K562 (cell line): ENCODE results near the gene ORC1. TPM values are rescaled to one million over a fixed set of nuclear protein-coding genes. Genes with fewer than 3 reads are reported as not detected.

ENCODE experiments used
- BRCA1 ChIP-seq, 2 experiments: fragments of 450-650 bp in 1 of 2; sonication (generic) in 1 of 2; formaldehyde crosslinking in 1 of 2; IDR thresholded peaks; 2 replicates each; pipeline versions ENCODE4 v1.5.0 to v1.6.1; 2017 to 2020; ENCODE audit warnings: mild to moderate bottlenecking in 1 of 2, missing genetic modification reagents in 1 of 2
- BRF1 ChIP-seq: IDR thresholded peaks from 3 replicates; pipeline ENCODE4 v1.6.1; 2011; ENCODE audit warnings: borderline replicate concordance, mild to moderate bottlenecking; ENCODE audit not compliant: insufficient read length; ENCODE audit errors: extremely low read depth
- CCAR2 ChIP-seq: fragments of 200-400 bp; formaldehyde crosslinking; IDR thresholded peaks from 2 replicates; pipeline ENCODE4 v1.6.1; 2017; ENCODE audit warnings: mild to moderate bottlenecking, low read depth, low read length
- CEBPB ChIP-seq: fragments of 450-650 bp; IDR thresholded peaks from 2 replicates; pipeline ENCODE4 v1.6.1; 2016; ENCODE audit warnings: missing genetic modification characterization, missing compliant biosample characterization
- ELF1 ChIP-seq: fragments of 200-800 bp; sonication (Bioruptor generic); IDR thresholded peaks from 2 replicates; pipeline ENCODE4 v1.6.1; 2016; ENCODE audit warnings: missing genetic modification characterization, missing compliant biosample characterization
- ESRRB ChIP-seq: fragments of 250-450 bp; sonication (Bioruptor Pico); IDR thresholded peaks from 2 replicates; pipeline ENCODE4 v1.5.0; 2020; ENCODE audit warnings: mild to moderate bottlenecking, moderate library complexity, borderline replicate concordance
- FOXM1 ChIP-seq, 2 experiments: fragments of 450-650 bp in 1 of 2; sonication (generic) in 1 of 2; formaldehyde crosslinking in 1 of 2; IDR thresholded peaks; 2 replicates each; pipeline versions ENCODE4 v1.6.1 to v1.9.0; 2017 to 2022; ENCODE audit warnings: low read depth in 2 of 2, mild to moderate bottlenecking in 2 of 2, missing genetic modification reagents in 1 of 2, moderate library complexity in 1 of 2
- GTF2F1 ChIP-seq: IDR thresholded peaks from 2 replicates; pipeline ENCODE4 v1.6.1; 2011; ENCODE audit warnings: low read depth, low read length, improper control_type of control experiment
- HMG20B ChIP-seq: fragments of 250-450 bp; sonication (Bioruptor Pico); IDR thresholded peaks from 2 replicates; pipeline ENCODE4 v1.5.0; 2021; ENCODE audit warnings: mild to moderate bottlenecking
- JUNB ChIP-seq: fragments of 450-650 bp; formaldehyde crosslinking; conservative IDR thresholded peaks from 2 replicates; pipeline ENCODE4 v1.4.0; 2020; ENCODE audit warnings: mild to moderate bottlenecking
- NCOR1 ChIP-seq: fragments of 450-650 bp; IDR thresholded peaks from 2 replicates; pipeline ENCODE4 v1.6.1; 2016; ENCODE audit warnings: mild to moderate bottlenecking, moderate library complexity
- NFRKB ChIP-seq: fragments of 450-650 bp; IDR thresholded peaks from 2 replicates; pipeline ENCODE4 v1.6.1; 2016; ENCODE audit warnings: low read depth
- PHTF2 ChIP-seq: fragments of 250-450 bp; sonication (Bioruptor Pico); IDR thresholded peaks from 2 replicates; pipeline ENCODE4 v1.5.0; 2021; ENCODE audit warnings: mild to moderate bottlenecking
- TBP ChIP-seq: optimal IDR thresholded peaks from 2 replicates; pipeline ENCODE3; 2011; ENCODE audit warnings: low read depth, low read length, improper control_type of control experiment
- XRCC4 ChIP-seq: IDR thresholded peaks from one replicate; pipeline ENCODE4 v1.6.1; 2011; ENCODE audit not compliant: insufficient read depth, insufficient read length; ENCODE audit errors: extremely low read depth
- ZNF174 ChIP-seq: fragments of 250-450 bp; sonication (Bioruptor Pico); IDR thresholded peaks from 2 replicates; pipeline ENCODE4 v1.4.0; 2020; ENCODE audit warnings: mild to moderate bottlenecking
- ZNF212 ChIP-seq: fragments of 450-650 bp; formaldehyde crosslinking; IDR thresholded peaks from 2 replicates; pipeline ENCODE4 v1.4.0; 2020; ENCODE audit warnings: mild to moderate bottlenecking
- ZNF324 ChIP-seq: fragments of 250-450 bp; sonication (Bioruptor Pico); IDR thresholded peaks from 2 replicates; pipeline ENCODE4 v1.4.0; 2020; ENCODE audit warnings: mild to moderate bottlenecking
- ZNF561 ChIP-seq: fragments of 450-650 bp; formaldehyde crosslinking; conservative IDR thresholded peaks from 2 replicates; pipeline ENCODE4 v1.4.0; 2020; ENCODE audit warnings: mild to moderate bottlenecking, moderate library complexity
- ZNF57 ChIP-seq: fragments of 450-650 bp; formaldehyde crosslinking; IDR thresholded peaks from 2 replicates; pipeline ENCODE4 v1.4.0; 2020; ENCODE audit warnings: mild to moderate bottlenecking, moderate library complexity
- ZNF644 ChIP-seq: fragments of 200-800 bp; sonication (Bioruptor generic); IDR thresholded peaks from 2 replicates; pipeline ENCODE4 v1.6.1; 2016; ENCODE audit warnings: low read depth, missing genetic modification characterization, missing compliant biosample characterization
- ZNF764 ChIP-seq: fragments of 250-450 bp; sonication (Bioruptor Pico); IDR thresholded peaks from 2 replicates; pipeline ENCODE4 v1.4.0; 2020; ENCODE audit warnings: low read depth, mild to moderate bottlenecking, moderate library complexity
- polyA plus RNA-seq, 8 experiments: library from polyadenylated mRNA; depleted of rRNA in 4 of 8; stranded (reverse) in 5 of 8; unstranded in 3 of 8; fragments of >200 nt; fragmentation: Nextera tagmentation in 2 of 8; fragmentation: Illumina TruSeq in 1 of 8; extraction: Ambion mirVana in 2 of 8; extraction: Trizol in 1 of 8; gene quantifications; 2 replicates each; pipeline versions ENCODE4 v1.2.1 to v1.2.3, GENCODE V29; 2011 to 2014; ENCODE audit warnings: inconsistent platforms in 1 of 8, missing spikeins in 1 of 8
- total RNA-seq, 7 experiments: library from RNA; depleted of rRNA in 6 of 7; stranded (reverse); fragments of >200 nt in 6 of 7; fragmentation: Illumina TruSeq in 2 of 7; extraction: Trizol in 2 of 7; gene quantifications; 2 replicates each; pipeline versions ENCODE4 v1.2.1 to v1.2.3, GENCODE V29; 2011 to 2021; ENCODE audit warnings: low replicate concordance in 1 of 7
- TF ChIP-seq, protein P1 (sequence below): fragments of 450-650 bp; conservative IDR thresholded peaks from 2 replicates; pipeline ENCODE4 v1.6.1; 2016; ENCODE audit warnings: missing genetic modification characterization, low read depth, mild to moderate bottlenecking, control low read depth, missing compliant biosample characterization
- TF ChIP-seq, protein P2 (sequence below): sonication (generic); formaldehyde crosslinking; IDR thresholded peaks from 2 replicates; pipeline ENCODE4 v1.5.0; 2020; ENCODE audit warnings: missing genetic modification reagents
- TF ChIP-seq, protein P3 (sequence below): fragments of 150-350 bp; IDR thresholded peaks from 2 replicates; pipeline ENCODE4 v1.6.1; 2014; ENCODE audit warnings: low read depth, mild to moderate bottlenecking, low read length, borderline replicate concordance

Gene ORC1
- total and polyA plus RNA-seq, 9 of the 15 experiments (the other 6 are each of a cell fraction or from before 2014, with no cell fraction given): 26.4 to 91.6 (median 69.7) TPM

DNA sequence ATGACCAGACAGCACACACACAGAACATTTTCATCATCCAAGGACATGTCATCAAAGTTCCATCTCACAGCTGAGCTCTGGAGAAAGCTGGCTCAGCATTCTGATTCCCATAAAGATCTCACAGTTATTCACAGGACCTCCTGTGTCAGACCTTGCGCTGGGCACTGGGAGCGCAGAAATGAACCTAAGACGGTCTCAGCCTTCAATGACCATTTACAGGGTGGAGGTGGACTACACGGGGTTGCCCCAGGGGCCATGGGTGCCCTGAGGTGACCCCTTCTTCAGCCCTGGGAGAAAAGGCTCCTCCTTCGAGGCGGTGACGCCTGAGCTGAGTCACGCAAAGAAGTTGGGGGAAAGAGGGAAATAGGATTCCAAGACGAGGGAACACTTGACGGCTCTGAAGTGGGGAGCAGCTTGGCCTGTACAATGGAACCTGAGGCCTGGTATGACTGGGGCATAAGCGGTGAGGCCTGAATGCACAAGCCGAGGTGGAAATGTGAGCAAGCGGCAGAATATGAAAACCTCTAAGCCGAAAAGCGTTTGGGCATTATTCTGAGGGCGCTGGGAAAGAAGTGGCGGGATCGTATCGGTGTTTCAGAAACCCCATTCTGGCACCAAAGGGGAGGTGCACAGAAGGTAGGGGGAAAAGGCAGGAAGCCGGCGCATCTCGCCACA, 39.0 kb downstream of the ORC1 start (continued):
- TF ChIP-seq ZNF561 (CRISPR knock-in tag): no peak
- TF ChIP-seq, protein P1, sequence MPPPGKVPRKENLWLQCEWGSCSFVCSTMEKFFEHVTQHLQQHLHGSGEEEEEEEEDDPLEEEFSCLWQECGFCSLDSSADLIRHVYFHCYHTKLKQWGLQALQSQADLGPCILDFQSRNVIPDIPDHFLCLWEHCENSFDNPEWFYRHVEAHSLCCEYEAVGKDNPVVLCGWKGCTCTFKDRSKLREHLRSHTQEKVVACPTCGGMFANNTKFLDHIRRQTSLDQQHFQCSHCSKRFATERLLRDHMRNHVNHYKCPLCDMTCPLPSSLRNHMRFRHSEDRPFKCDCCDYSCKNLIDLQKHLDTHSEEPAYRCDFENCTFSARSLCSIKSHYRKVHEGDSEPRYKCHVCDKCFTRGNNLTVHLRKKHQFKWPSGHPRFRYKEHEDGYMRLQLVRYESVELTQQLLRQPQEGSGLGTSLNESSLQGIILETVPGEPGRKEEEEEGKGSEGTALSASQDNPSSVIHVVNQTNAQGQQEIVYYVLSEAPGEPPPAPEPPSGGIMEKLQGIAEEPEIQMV (tag): no peak
- no peak for TF ChIP-seq ESRRB
- no peak for TF ChIP-seq ZNF174 (CRISPR knock-in tag)
- TF ChIP-seq JUNB (CRISPR knock-in tag): no peak
- TF ChIP-seq ZNF212 (CRISPR knock-in tag): no peak
- no peak for TF ChIP-seq CCAR2
- TF ChIP-seq ZNF764 (CRISPR knock-in tag): no peak
- TF ChIP-seq CEBPB (tag): no peak
- TF ChIP-seq BRCA1 (IDR thresholded peaks at IDR 0.05): no peak
- TF ChIP-seq BRCA1 (CRISPR knock-in tag; IDR thresholded peaks at IDR 0.05): no peak
- TF ChIP-seq, protein P2, sequence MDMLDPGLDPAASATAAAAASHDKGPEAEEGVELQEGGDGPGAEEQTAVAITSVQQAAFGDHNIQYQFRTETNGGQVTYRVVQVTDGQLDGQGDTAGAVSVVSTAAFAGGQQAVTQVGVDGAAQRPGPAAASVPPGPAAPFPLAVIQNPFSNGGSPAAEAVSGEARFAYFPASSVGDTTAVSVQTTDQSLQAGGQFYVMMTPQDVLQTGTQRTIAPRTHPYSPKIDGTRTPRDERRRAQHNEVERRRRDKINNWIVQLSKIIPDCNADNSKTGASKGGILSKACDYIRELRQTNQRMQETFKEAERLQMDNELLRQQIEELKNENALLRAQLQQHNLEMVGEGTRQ (CRISPR knock-in tag): no peak
- no peak for TF ChIP-seq BRF1
- TF ChIP-seq ZNF57 (CRISPR knock-in tag): no peak
- TF ChIP-seq, protein P3, sequence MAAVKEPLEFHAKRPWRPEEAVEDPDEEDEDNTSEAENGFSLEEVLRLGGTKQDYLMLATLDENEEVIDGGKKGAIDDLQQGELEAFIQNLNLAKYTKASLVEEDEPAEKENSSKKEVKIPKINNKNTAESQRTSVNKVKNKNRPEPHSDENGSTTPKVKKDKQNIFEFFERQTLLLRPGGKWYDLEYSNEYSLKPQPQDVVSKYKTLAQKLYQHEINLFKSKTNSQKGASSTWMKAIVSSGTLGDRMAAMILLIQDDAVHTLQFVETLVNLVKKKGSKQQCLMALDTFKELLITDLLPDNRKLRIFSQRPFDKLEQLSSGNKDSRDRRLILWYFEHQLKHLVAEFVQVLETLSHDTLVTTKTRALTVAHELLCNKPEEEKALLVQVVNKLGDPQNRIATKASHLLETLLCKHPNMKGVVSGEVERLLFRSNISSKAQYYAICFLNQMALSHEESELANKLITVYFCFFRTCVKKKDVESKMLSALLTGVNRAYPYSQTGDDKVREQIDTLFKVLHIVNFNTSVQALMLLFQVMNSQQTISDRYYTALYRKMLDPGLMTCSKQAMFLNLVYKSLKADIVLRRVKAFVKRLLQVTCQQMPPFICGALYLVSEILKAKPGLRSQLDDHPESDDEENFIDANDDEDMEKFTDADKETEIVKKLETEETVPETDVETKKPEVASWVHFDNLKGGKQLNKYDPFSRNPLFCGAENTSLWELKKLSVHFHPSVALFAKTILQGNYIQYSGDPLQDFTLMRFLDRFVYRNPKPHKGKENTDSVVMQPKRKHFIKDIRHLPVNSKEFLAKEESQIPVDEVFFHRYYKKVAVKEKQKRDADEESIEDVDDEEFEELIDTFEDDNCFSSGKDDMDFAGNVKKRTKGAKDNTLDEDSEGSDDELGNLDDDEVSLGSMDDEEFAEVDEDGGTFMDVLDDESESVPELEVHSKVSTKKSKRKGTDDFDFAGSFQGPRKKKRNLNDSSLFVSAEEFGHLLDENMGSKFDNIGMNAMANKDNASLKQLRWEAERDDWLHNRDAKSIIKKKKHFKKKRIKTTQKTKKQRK: no peak
- no peak for TF ChIP-seq ELF1
- TF ChIP-seq FOXM1 (IDR thresholded peaks at IDR 0.05; ENCODE audit: low read depth): no peak
- no peak for TF ChIP-seq FOXM1 (CRISPR knock-in tag; IDR thresholded peaks at IDR 0.05; ENCODE audit: low read depth)
- peak; percentile 50; the same call in 1 of the 2 replicates for TF ChIP-seq ZNF324
- no peak for TF ChIP-seq HMG20B (CRISPR knock-in tag)
- TF ChIP-seq GTF2F1: no peak
- peak; percentile 52 for TF ChIP-seq NCOR1
- TF ChIP-seq XRCC4: no peak
- no peak for TF ChIP-seq ZNF644
- peak; percentile 82; the same call in 1 of the 2 replicates for TF ChIP-seq NFRKB
- TF ChIP-seq PHTF2: no peak
- peak; percentile 19 for TF ChIP-seq TBP
